Caco-2 (cell line): ENCODE measurements around the gene NEGR1. TPM values are rescaled to one million over a fixed set of nuclear protein-coding genes. Genes with fewer than 3 reads are reported as not detected.

Experiments used
- BruUV-seq: library from RNA; stranded (reverse); fragments of 400-500 nt; replicated peaks from 2 replicates; lab custom pipeline; 2021; lab: Mats Ljungman, UMichigan
- CTCF ChIA-PET: fragments of 300-600 bp; sonication (Branson Sonifier 250); formaldehyde crosslinking; loops from one replicate; lab custom pipeline; 2022; ENCODE audit warnings: antibody characterized with exemption; lab: Charles Lee
- POLR2A ChIA-PET: fragments of 300-600 bp; sonication (Branson Sonifier 250); formaldehyde crosslinking; loops from one replicate; lab custom pipeline; 2022; ENCODE audit warnings: antibody characterized with exemption; lab: Charles Lee
- DNase-seq, 2 experiments: peaks; one replicate each; pipeline versions ENCODE4 v3.0.0 to v3.0.0-alpha.2; 2020 to 2022
- H3K27me3 ChIP-seq: replicated peaks from 2 replicates; pipeline ENCODE4 v1.6.0; 2011; ENCODE audit warnings: low read length; ENCODE audit not compliant: control insufficient read depth, insufficient read depth
- H3K36me3 ChIP-seq: 2 replicates; pipeline ENCODE4 v1.5.1; 2011; ENCODE audit warnings: low read length; ENCODE audit not compliant: control insufficient read depth, insufficient read depth
- H3K4me1 ChIP-seq: fragments of 250-450 bp; sonication (Bioruptor Pico); 2 replicates; pipeline ENCODE4 v1.5.1; 2020; ENCODE audit warnings: mild to moderate bottlenecking
- H3K4me3 ChIP-seq: 2 replicates; pipeline ENCODE4 v1.5.1; 2011; ENCODE audit warnings: low read depth, mild to moderate bottlenecking, control low read depth, low read length
- H3K9me3 ChIP-seq: fragments of 250-450 bp; sonication (Bioruptor Pico); 2 replicates; pipeline ENCODE4 v1.5.1; 2020; ENCODE audit warnings: mild to moderate bottlenecking, moderate library complexity
- H3K27ac Mint-ChIP-seq: one replicate; pipeline ENCODE4 v1.8.0; 2022; ENCODE audit warnings: mixed read lengths; ENCODE audit not compliant: unreplicated experiment
- H3K27me3 Mint-ChIP-seq: one replicate; pipeline ENCODE4 v1.8.0; 2022; ENCODE audit warnings: mixed read lengths; ENCODE audit not compliant: insufficient read depth, unreplicated experiment
- H3K36me3 Mint-ChIP-seq: one replicate; pipeline ENCODE4 v1.8.0; 2022; ENCODE audit warnings: mild to moderate bottlenecking, mixed read lengths; ENCODE audit not compliant: insufficient read depth, unreplicated experiment
- H3K4me1 Mint-ChIP-seq: one replicate; pipeline ENCODE4 v1.8.0; 2022; ENCODE audit warnings: low read depth, mixed read lengths; ENCODE audit not compliant: unreplicated experiment
- H3K4me3 Mint-ChIP-seq: one replicate; pipeline ENCODE4 v1.8.0; 2022; ENCODE audit warnings: mild to moderate bottlenecking, moderate library complexity, mixed read lengths; ENCODE audit not compliant: unreplicated experiment
- H3K9me3 Mint-ChIP-seq: one replicate; pipeline ENCODE4 v1.8.0; 2022; ENCODE audit warnings: mixed read lengths; ENCODE audit not compliant: unreplicated experiment
- CTCF ChIP-seq, 2 experiments: fragments of 200-600 bp in 1 of 2; IDR thresholded peaks; 1 replicate in 1 of 2; 2 replicates in 1 of 2; pipeline versions ENCODE4 v1.5.1 to v1.8.0; 2011 to 2022; ENCODE audit warnings: antibody characterized with exemption in 1 of 2, control low read depth in 1 of 2, inconsistent platforms in 1 of 2, low read depth in 1 of 2, low read length in 1 of 2, mild to moderate bottlenecking in 1 of 2, moderate library complexity in 1 of 2; ENCODE audit not compliant: insufficient read depth in 1 of 2, severe bottlenecking in 1 of 2, unreplicated experiment in 1 of 2
- intact Hi-C: fragments of 100-400 bp; cut with micrococcal nuclease; formaldehyde crosslinking; loops from one replicate; pipeline ENCODE4 v1.10.0; 2022; ENCODE audit not compliant: unreplicated experiment
- total RNA-seq: library from RNA; stranded (reverse); gene quantifications from 2 replicates; pipeline ENCODE4 v1.2.3, GENCODE V29; 2022

Gene NEGR1
- total RNA-seq, 1 experiment from 2014 or later: not detected

GRCh38 chr1:71979882-71980281 is 302.5 kb downstream of the NEGR1 start:
- Mint-ChIP-seq H3K27me3 (peaks cover 3% of the 10 kb centered on the region), H3K36me3 (no peaks in the 10 kb centered on the region), H3K4me1 (no peaks in the 10 kb centered on the region), H3K27ac (no peak overlapping the region), H3K9me3 (no peaks in the 10 kb centered on the region), H3K4me3 (no peak overlapping the region)
- ChIA-PET CTCF (no interaction called here), POLR2A (no interaction called here)
- BruUV-seq: no TSS peak
- no peaks in the 10 kb centered on the region for H3K36me3 ChIP-seq
- H3K4me3 ChIP-seq: no peak overlapping the region
- H3K9me3 ChIP-seq: no peaks in the 10 kb centered on the region
- H3K4me1 ChIP-seq: no peaks in the 10 kb centered on the region
- intact Hi-C loops: no loop called here
- H3K27me3 ChIP-seq: no peaks in the 10 kb centered on the region
- TF ChIP-seq CTCF (IDR thresholded peaks at IDR 0.05; ENCODE audit: insufficient read depth in 1 of 2, low read depth in 1 of 2, low read length in 1 of 2, severe bottlenecking in 1 of 2, unreplicated experiment in 1 of 2): no peak
- DNase-seq: no peak

GRCh38 chr1:71967670-71968069 is 314.7 kb downstream of the NEGR1 start:
- Mint-ChIP-seq H3K9me3 (no peaks in the 10 kb centered on the region), H3K4me1 (no peaks in the 10 kb centered on the region), H3K27ac (no peak overlapping the region), H3K36me3 (no peaks in the 10 kb centered on the region), H3K27me3 (no peaks in the 10 kb centered on the region), H3K4me3 (no peak overlapping the region)
- Histone ChIP-seq H3K4me3 (no peak overlapping the region), H3K36me3 (no peaks in the 10 kb centered on the region), H3K9me3 (no peaks in the 10 kb centered on the region), H3K27me3 (no peaks in the 10 kb centered on the region), H3K4me1 (no peaks in the 10 kb centered on the region)
- POLR2A ChIA-PET: no interaction called here
- intact Hi-C loops: no loop called here
- TF ChIP-seq CTCF (IDR thresholded peaks at IDR 0.05; ENCODE audit: insufficient read depth in 1 of 2, low read depth in 1 of 2, low read length in 1 of 2, severe bottlenecking in 1 of 2, unreplicated experiment in 1 of 2): no peak
- CTCF ChIA-PET: no interaction called here
- BruUV-seq: no TSS peak
- DNase-seq: no peak

- intact Hi-C loops: no loop called here
- DNase-seq: peak in 1 of 2 experiments; percentile 2
- ChIA-PET POLR2A (no interaction called here), CTCF (no interaction called here)
- no peak for TF ChIP-seq CTCF (IDR thresholded peaks at IDR 0.05; ENCODE audit: insufficient read depth in 1 of 2, low read depth in 1 of 2, low read length in 1 of 2, severe bottlenecking in 1 of 2, unreplicated experiment in 1 of 2)
- no peaks in the 10 kb centered on the region for H3K4me1 ChIP-seq
- H3K27me3 ChIP-seq: no peaks in the 10 kb centered on the region
- no peaks in the 10 kb centered on the region for H3K9me3 Mint-ChIP-seq
- no peaks in the 10 kb centered on the region for H3K4me1 Mint-ChIP-seq
- no peaks in the 10 kb centered on the region for H3K36me3 Mint-ChIP-seq
- no peak overlapping the region for H3K4me3 Mint-ChIP-seq
- H3K9me3 ChIP-seq: no peaks in the 10 kb centered on the region
- H3K36me3 ChIP-seq: no peaks in the 10 kb centered on the region
- no peaks in the 10 kb centered on the region for H3K27me3 Mint-ChIP-seq
- H3K27ac Mint-ChIP-seq: no peak overlapping the region
- no peak overlapping the region for H3K4me3 ChIP-seq
- BruUV-seq: no TSS peak
These were observed 318.2 kb downstream of the NEGR1 start for GRCh38 chr1:71964188-71964587.
